Renal cortical epithelial cell (primary cell): ENCODE measurements around the gene FKBP6. TPM values are rescaled to one million over a fixed set of nuclear protein-coding genes. Genes with fewer than 3 reads are reported as not detected.
"Not testable (repeated sequence)": the region's sequence is repeated elsewhere in the genome, so short reads cannot be mapped to it uniquely, and the experiment has no call there.

Experiments used
- DNase-seq: peaks from one replicate; pipeline ENCODE4 v3.0.0-alpha.2; 2011; ENCODE audit warnings: low read depth
- total RNA-seq: library from RNA; depleted of rRNA; stranded (reverse); fragments of >200 nt; gene quantifications from 2 replicates; pipeline ENCODE4 v1.2.3, GENCODE V29; 2014

Gene FKBP6
- total RNA-seq, 1 donor from 2014 or later: not detected

DNA sequence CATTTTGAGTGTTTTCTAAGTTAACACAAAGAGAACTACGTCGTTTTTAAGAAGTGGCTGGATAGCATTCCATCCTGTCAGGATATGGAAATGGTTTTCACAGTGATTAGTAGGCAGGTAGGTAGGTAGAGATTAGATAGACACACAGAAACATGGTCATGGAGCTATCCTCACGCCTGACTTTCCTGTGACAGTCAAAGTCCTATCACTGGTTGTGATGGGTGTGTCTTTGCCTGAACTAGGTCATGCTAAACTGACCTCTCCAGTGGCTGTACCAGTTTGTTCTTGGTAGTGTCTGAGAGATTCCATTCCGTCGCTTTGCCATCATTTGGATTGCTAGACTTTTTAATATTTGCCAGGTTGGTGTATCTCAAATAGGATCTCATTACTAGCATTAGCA is 28.2 kb downstream of the FKBP6 start:
- DNase-seq: no peak

DNA sequence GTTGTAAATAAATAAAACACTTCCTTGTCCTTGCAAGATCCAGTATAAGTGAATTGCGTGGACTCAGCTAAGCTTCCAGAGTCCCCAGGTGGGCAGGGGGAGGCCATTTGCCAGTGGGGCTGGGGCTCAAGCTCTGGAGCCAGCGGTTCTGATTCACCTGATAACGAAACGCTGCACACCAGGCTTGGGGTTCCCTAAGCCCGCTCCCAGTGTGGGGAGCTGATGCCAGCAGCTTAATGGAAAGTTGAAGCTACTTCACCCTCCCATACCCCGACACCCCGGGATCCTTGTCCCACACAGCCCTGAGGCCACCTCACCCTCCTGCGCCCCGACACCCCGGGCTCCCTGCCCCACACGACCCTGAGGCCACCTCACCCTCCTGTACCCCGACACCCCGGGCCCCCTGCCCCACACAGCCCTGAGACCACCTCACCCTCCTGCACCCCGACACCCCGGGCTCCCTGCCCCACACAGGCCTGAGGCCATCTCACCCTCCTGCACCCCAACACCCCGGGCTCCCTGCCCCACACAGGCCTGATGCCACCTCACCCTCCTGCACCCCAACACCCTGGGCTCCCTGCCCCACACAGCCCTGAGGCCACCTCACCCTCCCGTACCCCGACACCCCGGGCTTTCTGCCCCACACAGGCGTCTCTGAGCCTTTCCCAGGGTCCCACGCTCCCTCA is 30.8 kb downstream of the FKBP6 start:
- DNase-seq: no peak

DNA sequence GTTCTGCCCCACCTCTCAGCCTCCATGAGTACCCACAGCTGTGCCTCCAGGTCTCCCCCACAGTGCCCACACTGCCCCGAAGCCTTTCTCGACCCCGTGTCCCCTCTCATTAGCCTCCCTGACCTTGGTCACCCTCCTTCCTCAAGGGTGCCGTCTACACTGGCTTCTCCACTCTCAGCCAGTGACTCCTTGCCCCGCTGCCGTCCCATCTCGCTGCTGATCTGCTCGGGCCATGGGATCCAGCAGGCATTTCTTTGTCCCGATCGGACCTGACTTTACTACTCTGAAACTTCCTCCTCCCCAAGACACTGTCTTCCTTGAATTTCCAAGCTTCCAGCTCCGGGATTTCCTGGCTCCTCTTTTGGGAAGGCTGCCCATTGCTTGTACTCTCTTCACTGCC is 31.3 kb downstream of the FKBP6 start:
- DNase-seq: no peak

DNA sequence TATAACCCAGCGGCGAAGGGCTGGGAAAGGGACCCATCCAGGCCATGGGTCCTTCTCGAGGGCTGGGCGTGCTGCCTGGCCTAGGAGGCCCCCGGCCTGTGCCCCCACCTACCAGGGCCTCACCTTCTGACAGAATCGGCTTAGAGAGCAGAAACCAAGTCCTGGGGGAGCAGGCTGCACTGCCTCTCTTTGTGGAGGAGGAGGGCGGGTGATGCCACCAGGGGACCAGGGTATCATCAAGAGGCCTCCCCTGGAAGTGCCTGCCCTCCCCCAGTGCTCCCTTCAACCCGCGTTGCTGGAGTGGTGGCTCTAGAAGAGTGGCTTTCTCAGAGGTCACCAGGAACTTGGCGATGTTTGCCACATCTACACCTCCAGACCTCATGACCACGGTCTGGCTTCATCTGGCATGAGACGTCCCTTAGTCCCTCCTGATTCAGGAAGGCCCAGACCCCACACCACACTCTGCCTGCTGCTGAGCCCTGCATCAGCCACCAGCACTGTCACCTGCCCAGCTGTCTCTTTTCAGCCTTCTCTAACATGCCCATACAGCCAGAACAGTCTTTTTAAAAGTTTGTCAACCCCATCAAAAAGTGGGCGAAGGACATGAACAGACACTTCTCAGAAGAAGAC is 31.9 kb downstream of the FKBP6 start:
- DNase-seq: no peak

DNA sequence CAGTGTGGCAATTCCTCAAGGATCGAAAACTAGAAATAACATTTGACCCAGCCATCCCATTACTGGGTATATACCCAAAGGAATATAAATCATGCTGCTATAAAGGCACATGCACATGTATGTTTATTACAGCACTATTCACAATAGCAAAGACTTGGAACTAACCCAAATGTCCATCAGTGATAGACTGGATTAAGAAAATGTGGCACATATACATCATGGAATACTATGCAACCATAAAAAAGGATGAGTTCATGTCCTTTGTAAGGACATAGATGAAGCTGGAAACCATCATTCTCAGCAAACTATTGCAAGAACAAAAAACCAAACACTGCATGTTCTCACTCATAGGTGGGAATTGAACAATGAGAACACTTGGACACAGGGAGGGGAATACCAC is 32.6 kb downstream of the FKBP6 start:
- DNase-seq: not testable (repeated sequence)

DNA sequence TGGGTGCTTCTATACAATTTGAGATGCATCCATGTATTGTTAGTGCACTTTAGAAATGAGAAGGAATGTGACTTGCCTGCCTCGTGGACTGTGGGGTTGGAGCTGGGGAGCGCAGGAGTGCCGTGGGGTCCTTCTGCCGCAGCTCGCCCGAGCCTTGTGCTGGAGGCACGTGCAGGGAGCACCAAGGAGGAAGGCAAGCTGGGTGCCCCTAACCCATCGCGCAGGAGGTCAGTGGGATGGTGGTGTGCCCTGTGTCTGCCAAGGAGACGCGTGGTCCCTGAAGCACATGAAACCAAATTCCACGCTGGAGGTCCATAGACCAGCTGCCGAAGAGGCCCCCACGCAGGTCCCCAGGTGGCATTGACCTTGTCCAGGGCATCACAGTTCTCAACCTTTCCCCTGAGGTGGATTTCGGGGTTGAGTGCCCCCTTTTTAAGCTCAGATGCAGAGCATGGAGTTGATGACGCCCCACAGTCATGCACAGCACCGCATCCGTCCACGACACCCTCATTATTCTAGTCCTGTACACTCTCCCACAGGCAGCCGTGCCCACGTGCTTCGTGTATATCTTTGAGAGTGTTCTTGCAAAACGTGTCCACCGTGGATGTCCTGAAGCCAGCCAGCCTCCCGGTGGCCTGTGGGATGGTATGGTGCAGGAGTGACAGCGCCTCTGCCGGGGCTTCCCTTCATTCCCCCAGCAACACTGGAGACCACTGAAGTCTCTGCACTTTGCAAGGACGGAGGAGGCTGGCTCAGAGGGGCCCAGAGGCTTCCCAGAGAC is 35.5 kb downstream of the FKBP6 start:
- no peak for DNase-seq

DNA sequence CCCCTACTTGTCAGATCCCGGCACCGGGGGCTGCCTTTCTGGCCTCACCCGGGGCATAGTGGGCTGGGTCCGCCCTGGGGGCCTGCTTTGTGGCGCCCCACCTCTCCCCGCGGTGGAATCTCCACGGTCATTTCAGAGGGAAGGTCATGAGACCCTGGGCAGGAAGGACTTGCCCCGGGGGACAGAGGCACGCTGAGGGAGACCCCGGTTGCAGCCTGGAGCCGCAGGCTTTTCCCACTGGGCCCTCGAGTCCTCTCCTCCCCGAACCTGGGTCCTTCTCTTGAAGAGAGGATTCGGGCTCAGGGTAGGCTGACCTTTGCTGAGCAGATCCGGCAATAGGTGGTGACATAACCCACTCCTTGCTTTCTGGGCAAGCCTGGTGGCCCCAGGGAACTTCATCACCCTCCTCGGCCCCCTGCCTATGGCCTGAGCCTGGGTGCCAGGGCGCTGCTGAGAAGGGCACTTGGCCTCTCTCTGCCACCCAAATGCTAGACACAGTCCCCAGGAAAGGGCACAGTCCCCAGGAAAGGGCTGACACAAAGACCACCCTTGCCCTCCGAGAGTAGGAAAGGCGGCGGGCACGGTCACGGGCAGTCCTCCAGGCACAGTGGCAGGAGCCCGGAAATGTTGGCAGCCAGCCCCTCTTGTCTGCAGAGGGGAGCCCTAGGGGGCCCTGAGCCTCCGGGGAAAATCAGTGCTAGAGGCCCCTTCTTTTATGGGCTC is 36.2 kb downstream of the FKBP6 start:
- DNase-seq: no peak

DNA sequence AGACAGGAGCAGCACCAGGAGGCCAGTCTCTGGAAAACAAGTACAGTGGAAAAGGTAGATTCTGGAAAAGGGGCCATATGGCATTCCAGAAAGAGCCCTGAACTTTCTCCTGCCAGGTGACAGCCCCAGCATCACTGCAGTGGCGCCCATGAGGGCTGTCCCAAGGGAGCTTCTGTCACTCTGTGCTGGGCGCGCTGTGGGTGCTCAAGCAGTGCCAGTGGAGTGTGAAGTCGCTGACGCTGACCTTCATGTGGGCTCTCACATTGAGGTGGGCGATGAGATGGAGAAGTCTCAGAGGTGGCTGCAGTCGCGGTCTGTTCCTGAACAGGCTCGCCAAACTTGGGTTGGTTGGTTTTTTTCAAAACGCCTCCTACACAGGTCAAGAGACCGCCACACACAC is 38.2 kb downstream of the FKBP6 start:
- no peak for DNase-seq

DNA sequence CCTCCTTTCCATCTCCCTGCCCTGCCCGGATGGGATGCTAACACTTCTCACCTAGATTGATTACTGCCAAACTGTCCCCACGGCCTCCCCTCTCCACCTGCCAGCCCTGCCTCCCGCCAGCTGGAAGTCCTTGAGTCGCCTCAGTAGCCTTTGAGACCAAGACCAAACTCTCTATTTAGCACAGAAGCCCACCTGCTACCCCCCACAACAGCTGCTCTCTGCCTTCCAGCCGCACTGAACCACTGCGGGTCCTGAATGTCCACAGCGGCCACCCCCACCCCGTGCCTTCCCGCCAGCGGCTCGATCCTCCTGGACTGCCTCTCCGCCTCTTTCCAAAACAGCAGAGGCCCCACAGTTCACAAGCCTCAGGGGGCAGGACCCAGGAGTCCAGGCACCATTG is 39.0 kb downstream of the FKBP6 start:
- DNase-seq: no peak

DNA sequence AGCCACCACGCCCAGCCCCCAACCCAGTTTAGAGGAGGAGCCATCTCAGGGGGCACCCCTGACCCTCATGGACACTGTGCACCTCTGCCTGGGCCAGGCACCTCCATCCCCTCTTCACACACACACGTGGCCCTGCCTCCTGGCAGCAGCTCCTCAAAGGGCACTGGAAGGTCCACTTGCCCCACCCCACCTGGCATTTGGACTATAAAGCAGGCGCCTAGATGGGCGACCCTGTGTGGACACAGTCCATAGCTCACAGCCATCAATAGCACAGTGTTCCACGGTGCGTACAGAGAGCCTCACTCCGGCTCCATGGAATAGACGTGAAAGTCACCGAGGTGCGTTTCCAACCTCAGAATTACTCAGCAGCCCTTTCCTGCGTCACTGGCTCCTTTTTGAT is 41.0 kb downstream of the FKBP6 start:
- DNase-seq: no peak

DNA sequence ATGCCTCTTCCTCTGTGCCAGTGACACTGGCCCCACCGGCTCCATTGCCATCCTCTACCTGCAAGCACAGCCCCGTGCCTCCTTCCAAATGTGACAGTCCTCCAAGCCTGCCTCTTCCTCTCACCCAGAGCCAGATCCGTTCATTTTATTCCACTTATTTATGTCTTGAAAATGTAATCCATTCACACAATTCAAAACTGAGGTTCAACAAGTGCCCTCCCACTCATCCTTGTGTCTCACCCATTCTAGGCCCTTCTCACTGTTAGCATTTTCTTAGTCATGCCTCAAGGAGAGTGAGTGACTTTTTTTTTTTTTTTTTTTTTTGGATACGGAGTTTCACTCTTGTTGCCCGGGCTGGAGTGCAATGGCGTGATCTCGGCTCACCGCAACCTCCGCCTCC is 41.7 kb downstream of the FKBP6 start:
- no peak for DNase-seq

DNA sequence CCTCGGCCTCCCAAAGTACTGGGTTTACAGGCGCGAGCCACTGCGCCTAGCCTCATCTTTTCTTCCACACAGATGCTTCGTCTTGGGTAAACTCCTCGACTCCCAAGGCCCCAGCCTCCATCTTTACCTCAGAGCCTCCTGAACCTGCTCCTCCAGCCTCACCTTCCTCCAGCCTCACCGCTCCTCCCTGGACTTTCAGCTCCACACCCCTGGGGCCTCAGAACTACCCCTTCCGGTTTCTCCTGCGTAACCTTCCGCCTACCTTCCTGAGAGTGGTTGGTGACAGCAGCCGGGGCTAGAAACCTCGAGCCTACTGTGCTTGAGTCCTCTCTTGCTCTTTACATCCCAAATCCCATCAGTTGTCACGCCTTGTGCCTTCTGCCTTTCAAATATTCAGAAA is 45.8 kb downstream of the FKBP6 start:
- DNase-seq: no peak

DNA sequence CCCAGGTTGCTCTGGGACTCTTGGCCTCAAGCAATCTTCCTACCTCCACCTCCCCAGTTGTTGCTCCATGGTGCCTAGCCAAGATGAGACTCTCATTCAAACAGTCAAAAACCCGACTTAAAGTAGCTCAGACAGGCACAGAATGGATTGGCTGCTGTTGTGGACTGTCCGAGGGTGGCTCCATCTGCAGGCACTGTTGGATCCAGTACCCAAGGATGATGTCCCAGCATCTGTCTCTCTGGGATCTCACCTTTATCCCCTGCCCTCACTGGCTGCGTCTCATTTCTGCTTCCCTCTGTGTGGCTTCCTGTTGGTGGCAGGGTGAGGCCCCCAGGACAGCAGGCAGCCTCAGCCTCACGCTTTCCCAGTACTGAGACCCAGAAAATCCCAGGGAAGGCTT is 48.3 kb downstream of the FKBP6 start:
- DNase-seq: not testable (repeated sequence)

DNA sequence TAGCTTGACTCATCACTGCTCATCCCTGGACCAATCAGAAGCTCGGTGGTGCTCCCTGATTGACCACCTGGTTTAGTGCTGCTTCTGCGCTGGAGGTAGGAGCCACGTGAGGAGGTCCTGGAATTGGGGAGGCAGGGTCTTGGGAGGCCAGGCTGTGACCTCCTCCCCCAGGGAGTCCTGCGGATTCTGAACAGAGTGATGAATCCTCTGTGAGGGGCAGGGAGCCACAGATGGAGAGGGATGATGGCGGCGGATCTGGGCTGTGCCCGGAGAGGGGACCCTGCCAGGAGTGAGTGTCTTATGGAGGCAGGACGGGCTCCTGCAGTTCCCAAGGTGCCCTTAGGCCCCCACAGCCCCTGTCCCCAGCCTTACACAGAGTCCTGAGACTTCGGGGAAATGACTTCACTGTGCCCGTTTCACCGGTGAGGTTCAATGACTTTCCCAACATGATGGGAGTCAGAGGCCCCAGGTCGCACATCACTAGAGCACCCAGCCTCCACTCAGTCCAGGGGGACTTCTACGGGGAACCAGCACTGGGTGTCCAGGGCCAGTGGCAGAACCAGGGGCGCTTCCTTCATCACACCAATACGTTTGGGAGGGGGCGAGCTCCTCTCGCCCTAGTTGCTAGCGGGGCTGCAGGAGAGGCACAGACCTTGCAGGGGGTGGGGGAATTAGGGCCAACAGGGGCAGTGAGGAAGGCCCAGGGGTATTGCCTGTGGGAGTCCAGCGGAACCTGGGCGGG is 48.9 kb downstream of the FKBP6 start:
- no peak for DNase-seq

DNA sequence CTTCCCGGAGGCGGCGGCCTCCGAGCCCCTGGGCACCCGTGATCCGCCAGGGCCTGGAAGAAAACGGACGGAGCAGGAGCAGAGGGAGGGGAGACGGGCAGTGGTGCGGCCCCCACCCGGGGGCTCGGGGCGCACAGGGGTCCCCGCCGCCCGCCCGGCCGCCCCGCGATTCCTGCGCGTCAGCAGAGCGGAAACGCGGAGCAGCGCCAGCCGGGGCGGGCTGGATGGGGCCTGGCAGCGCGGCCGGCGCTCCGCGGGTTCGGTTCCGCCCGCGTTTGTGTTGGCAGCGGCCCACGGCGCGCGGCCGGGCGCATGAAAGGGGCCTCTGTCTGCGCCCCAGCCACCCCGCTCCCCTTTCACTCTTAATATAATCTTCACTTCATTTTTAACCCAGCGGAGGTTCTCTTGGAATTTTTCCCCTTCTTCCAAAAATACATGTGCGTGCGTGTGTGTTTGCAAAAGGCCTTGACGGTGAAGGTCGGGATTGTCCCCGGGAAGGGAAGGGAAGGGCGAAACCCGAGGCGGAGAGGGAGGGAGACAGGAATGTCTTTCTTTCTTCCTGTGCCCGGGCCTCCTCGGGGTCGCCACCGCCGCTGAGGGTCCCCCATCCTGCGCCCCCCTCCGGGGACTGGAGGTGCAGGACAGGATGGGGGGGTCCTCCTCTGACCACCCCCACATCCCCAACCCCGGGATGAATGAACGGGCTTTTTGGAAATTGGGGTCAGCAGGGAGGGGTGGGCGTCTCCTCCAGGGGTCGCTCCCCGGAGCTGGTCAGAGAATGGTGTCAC is 49.6 kb downstream of the FKBP6 start:
- DNase-seq: not testable (repeated sequence)

DNA sequence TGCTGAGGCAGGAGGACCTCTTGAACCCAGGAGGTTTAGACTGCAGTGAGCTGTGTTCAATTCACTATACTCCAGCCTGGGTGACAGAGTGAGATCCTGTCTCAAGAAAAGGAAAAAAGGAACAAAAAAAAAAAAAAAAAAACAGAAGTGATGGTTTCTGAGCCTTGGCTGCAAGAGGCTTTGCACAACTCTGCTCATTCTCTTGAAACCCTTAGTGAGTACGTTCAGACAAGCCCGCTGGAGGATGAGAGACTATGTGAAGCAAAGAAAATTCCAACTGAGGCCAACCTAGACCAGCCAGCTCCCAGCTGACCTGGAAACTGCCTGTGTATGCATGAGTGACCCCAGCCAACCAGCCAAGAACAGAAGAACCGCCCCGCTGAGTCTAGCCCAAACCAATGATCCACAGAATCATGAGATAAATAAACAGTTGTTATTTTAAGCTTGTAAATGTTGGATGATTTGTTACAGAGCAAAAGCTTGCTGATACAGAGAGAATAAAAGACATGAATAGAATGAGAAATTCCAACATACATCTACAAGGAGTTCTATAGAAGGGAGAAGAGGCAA is 55.1 kb downstream of the FKBP6 start:
- no peak for DNase-seq

DNA sequence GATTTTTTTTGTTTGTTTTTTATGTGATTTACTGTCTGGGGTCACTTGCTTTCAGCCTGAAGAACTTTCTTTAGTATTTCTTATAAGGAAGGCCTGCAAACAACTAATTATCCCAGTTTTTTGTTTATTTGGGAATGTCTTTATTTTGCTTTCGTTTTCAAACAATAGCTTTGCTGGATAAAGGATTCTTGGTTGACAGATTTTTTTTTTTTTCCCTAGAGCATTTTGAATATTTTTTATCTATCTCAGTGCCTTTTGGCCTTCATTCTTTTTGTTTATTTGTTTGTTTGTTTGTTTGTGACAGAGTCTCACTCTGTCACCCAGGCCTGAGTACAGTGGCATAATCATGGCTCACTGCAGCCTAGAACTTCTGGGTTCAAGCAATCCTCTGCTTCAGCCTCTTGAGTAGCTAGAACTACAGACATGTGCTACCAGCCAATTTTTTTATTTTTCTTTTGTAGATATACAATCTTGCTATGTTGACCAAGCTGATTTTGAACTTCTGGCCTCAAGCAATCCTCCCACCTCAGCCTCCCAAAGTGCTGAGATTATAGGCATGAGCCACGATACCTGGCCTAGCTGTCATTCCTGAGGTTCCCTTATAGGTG is 59.4 kb downstream of the FKBP6 start:
- no peak for DNase-seq

DNA sequence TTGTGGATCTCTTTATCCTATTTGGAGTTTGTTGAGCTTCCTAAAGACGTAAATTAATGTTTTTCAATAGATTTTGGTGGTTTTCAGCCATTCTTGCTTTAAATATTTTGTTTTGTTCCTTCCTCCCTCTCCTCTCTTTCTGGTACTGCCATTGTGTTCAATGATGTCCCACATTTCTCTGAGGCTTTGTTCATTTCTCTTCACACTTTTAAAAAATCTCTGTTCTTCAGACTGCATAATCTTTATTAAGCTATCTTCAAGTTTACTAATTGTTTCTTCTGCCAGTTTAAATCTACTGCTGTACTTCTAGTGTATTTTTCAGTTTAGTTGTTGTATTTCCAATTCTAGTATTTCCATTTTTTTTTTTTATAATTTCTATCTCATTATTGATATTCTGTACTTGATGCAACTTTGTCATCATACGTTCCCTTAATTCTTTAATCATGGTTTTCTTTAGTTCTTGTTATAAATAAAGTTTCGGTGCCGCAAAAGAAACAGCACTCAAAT is 60.0 kb downstream of the FKBP6 start:
- DNase-seq: no peak

DNA sequence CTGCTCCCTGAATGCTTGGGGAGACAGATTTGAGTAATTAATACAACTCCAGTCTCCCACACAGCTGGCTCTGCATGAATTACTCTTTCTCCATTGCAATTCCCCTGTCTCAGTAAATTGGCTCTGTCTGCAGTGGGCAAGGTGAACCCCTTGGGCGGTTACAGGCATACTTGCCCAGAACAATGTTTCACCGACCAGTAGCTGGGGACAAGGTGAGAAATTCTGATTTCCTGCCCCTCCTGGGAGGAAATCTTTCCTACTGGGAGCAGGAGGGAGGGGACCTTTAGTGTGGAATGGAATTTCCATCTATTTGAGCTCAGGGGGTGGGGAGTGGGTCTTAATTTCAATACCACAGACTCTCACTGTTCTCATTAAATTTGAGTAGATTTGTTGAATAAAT is 63.4 kb downstream of the FKBP6 start:
- no peak for DNase-seq

DNA sequence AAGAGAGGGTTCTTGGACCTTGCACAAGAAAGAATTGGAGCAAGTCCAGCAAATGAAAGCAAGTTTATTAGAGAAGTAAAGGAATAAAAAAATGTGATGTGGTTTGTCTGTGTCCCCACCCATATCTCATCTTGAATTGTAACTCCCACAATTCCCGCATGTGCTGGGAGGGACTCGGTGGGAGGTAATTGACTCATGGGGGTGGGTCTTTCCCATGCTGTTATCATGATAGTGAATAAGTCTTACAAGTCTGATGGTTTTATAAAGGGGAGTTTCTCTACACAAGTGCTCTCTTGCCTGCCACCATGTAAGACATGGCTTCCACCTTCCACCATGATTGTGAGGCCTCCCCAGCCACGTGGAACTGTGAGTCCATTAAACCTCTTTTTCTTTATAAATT is 66.5 kb downstream of the FKBP6 start:
- DNase-seq: no peak
